SK-N-SH (cell line): Measurements from ENCODE around the gene KRTAP10-8. TPM values are rescaled to one million over a fixed set of nuclear protein-coding genes. Genes with fewer than 3 reads are reported as not detected.

Source experiments
- CTCF ChIA-PET: fragments of 300-600, 350-600 bp; formaldehyde crosslinking; extraction: SDS; loops from one replicate; lab custom pipeline; 2021; lab: Yijun Ruan, JAX
- POLR2A ChIA-PET: fragments of 350-600 bp; sonication (Branson Sonifier 250); formaldehyde crosslinking; extraction: SDS; loops from one replicate; lab custom pipeline; 2020; ENCODE audit warnings: antibody characterized with exemption, inconsistent platforms; lab: Yijun Ruan, JAX
- DNase-seq: peaks from one replicate; pipeline ENCODE4 v3.0.0; 2012
- H2AFZ ChIP-seq: fragments of 200-600 bp; sonication (generic); 2 replicates; pipeline ENCODE4 v1.8.1; 2016; ENCODE audit warnings: antibody characterized with exemption, mild to moderate bottlenecking, low read depth
- H3F3A ChIP-seq: fragments of 200-600 bp; sonication (generic); replicated peaks from 2 replicates; pipeline ENCODE3; 2016; ENCODE audit warnings: antibody characterized with exemption, mild to moderate bottlenecking; ENCODE audit not compliant: insufficient read depth
- H3K27ac ChIP-seq, 2 experiments: fragments of 200-500 bp in 1 of 2; fragments of 200-600 bp in 1 of 2; sonication (Bioruptor generic) in 1 of 2; sonication (generic), shearing (Covaris generic) in 1 of 2; 2 replicates each; pipeline versions ENCODE4 v1.5.1 to v1.6.1; 2014 to 2016; ENCODE audit warnings: low read depth in 2 of 2, inconsistent platforms in 1 of 2, low read length in 1 of 2, mild to moderate bottlenecking in 1 of 2, mixed read lengths in 1 of 2
- H3K27me3 ChIP-seq: fragments of 200-600 bp; sonication (generic), shearing (Covaris generic); 2 replicates; pipeline ENCODE4 v1.6.1; 2016; ENCODE audit warnings: mixed run types; ENCODE audit not compliant: insufficient read depth
- H3K36me3 ChIP-seq, 2 experiments: fragments of 200-500 bp in 1 of 2; fragments of 200-600 bp in 1 of 2; sonication (Bioruptor generic) in 1 of 2; sonication (generic) in 1 of 2; replicated peaks in 1 of 2; 2 replicates each; pipeline versions ENCODE3 to v1.5.1; 2014 to 2016; ENCODE audit warnings: low read length in 1 of 2, mild to moderate bottlenecking in 1 of 2; ENCODE audit not compliant: insufficient read depth in 2 of 2, control insufficient read depth in 1 of 2
- H3K4me1 ChIP-seq, 2 experiments: fragments of 200-500 bp in 1 of 2; fragments of 200-600 bp in 1 of 2; sonication (Bioruptor generic) in 1 of 2; sonication (generic), shearing (Covaris generic) in 1 of 2; 2 replicates each; pipeline versions ENCODE4 v1.5.1 to v1.6.1; 2014 to 2016; ENCODE audit warnings: low read depth in 1 of 2, low read length in 1 of 2, mixed run types in 1 of 2; ENCODE audit not compliant: insufficient read depth in 2 of 2, control insufficient read depth in 1 of 2
- H3K4me2 ChIP-seq: fragments of 200-600 bp; sonication (generic), shearing (Covaris generic); 2 replicates; pipeline ENCODE4 v1.6.1; 2017; ENCODE audit warnings: mixed run types
- H3K4me3 ChIP-seq, 2 experiments: fragments of 200-500 bp in 1 of 2; fragments of 200-600 bp in 1 of 2; sonication (Bioruptor generic) in 1 of 2; sonication (generic), shearing (Covaris generic) in 1 of 2; 2 replicates each; pipeline versions ENCODE4 v1.5.1 to v1.8.1; 2014 to 2016; ENCODE audit warnings: low read depth in 2 of 2, inconsistent platforms in 1 of 2, low read length in 1 of 2, mild to moderate bottlenecking in 1 of 2, mixed read lengths in 1 of 2, moderate library complexity in 1 of 2
- H3K79me2 ChIP-seq: fragments of 200-600 bp; sonication (generic); 2 replicates; pipeline ENCODE4 v1.8.1; 2017; ENCODE audit warnings: mild to moderate bottlenecking; ENCODE audit not compliant: insufficient read depth
- H3K9ac ChIP-seq: fragments of 200-600 bp; sonication (generic); 2 replicates; pipeline ENCODE4 v1.6.1; 2017; ENCODE audit warnings: mixed run types
- H3K9me2 ChIP-seq: fragments of 200-600 bp; sonication (generic); 2 replicates; pipeline ENCODE4 v1.6.1; 2017; ENCODE audit warnings: mixed run types
- H3K9me3 ChIP-seq: fragments of 200-600 bp; sonication (generic); 2 replicates; pipeline ENCODE4 v1.6.1; 2017; ENCODE audit warnings: mixed run types, mild to moderate bottlenecking, moderate library complexity
- H4K20me1 ChIP-seq: fragments of 200-600 bp; sonication (generic); 2 replicates; pipeline ENCODE4 v1.6.1; 2017; ENCODE audit warnings: mild to moderate bottlenecking, mixed run types; ENCODE audit not compliant: insufficient read depth
- ELF1 ChIP-seq: IDR thresholded peaks from 2 replicates; pipeline ENCODE4 v1.4.0; 2012
- EP300 ChIP-seq, 2 experiments: IDR thresholded peaks; 2 replicates each; pipeline versions ENCODE4 v1.4.0 to v1.6.1; 2012; ENCODE audit warnings: borderline replicate concordance in 1 of 2, low read depth in 1 of 2, low read length in 1 of 2
- EZH2phosphoT487 ChIP-seq: fragments of 200-600 bp; sonication (generic); IDR thresholded peaks from 2 replicates; pipeline ENCODE4 v1.6.1; 2017; ENCODE audit warnings: low read depth, mixed run types, mild to moderate bottlenecking, antibody characterized with exemption, moderate library complexity, borderline replicate concordance
- FOXM1 ChIP-seq: IDR thresholded peaks from 2 replicates; pipeline ENCODE4 v1.4.0; 2012; ENCODE audit warnings: low read depth, mild to moderate bottlenecking
- GABPA ChIP-seq: IDR thresholded peaks from 2 replicates; pipeline ENCODE4 v1.4.0; 2012; ENCODE audit warnings: low read depth, mild to moderate bottlenecking
- IRF3 ChIP-seq: fragments of 150-350 bp; IDR thresholded peaks from 2 replicates; pipeline ENCODE4 v1.6.1; 2016; ENCODE audit warnings: mild to moderate bottlenecking, low read depth, low read length
- MAX ChIP-seq: IDR thresholded peaks from 2 replicates; pipeline ENCODE4 v1.4.0; 2012; ENCODE audit warnings: low read depth
- MEF2A ChIP-seq: IDR thresholded peaks from 2 replicates; pipeline ENCODE4 v1.4.0; 2012; ENCODE audit warnings: low read depth, borderline replicate concordance
- MXI1 ChIP-seq: IDR thresholded peaks from 2 replicates; pipeline ENCODE4 v1.6.1; 2012; ENCODE audit warnings: mild to moderate bottlenecking, low read depth, low read length, improper control_type of control experiment
- NRF1 ChIP-seq: IDR thresholded peaks from 2 replicates; pipeline ENCODE4 v1.6.1; 2012; ENCODE audit warnings: low read depth, mild to moderate bottlenecking, low read length
- POLR2AphosphoS5 ChIP-seq: IDR thresholded peaks from 2 replicates; pipeline ENCODE4 v1.6.1; 2012; ENCODE audit warnings: low read depth, low read length
- RAD21 ChIP-seq: IDR thresholded peaks from 2 replicates; pipeline ENCODE4 v1.6.1; 2012; ENCODE audit warnings: mild to moderate bottlenecking, low read length
- RCOR1 ChIP-seq: fragments of 150-350 bp; IDR thresholded peaks from 2 replicates; pipeline ENCODE4 v1.6.1; 2017; ENCODE audit warnings: antibody characterized with exemption, low read length
- RFX5 ChIP-seq: IDR thresholded peaks from 2 replicates; pipeline ENCODE4 v1.6.1; 2012; ENCODE audit warnings: mild to moderate bottlenecking, improper control_type of control experiment, low read length
- RXRA ChIP-seq: IDR thresholded peaks from 2 replicates; pipeline ENCODE4 v1.4.0; 2012; ENCODE audit warnings: low read depth, mild to moderate bottlenecking, borderline replicate concordance
- SIN3A ChIP-seq: IDR thresholded peaks from 2 replicates; pipeline ENCODE4 v1.6.1; 2012; ENCODE audit warnings: low read depth, mild to moderate bottlenecking, low read length, moderate library complexity, borderline replicate concordance
- TAF1 ChIP-seq: IDR thresholded peaks from 2 replicates; pipeline ENCODE4 v1.6.1; 2012; ENCODE audit warnings: low read depth, mild to moderate bottlenecking, low read length, moderate library complexity, borderline replicate concordance
- TCF12 ChIP-seq: IDR thresholded peaks from 2 replicates; pipeline ENCODE4 v1.4.0; 2012
- TEAD4 ChIP-seq: IDR thresholded peaks from 2 replicates; pipeline ENCODE4 v1.4.0; 2012; ENCODE audit warnings: mild to moderate bottlenecking, borderline replicate concordance; ENCODE audit not compliant: insufficient read depth
- WGBS: methylation state at CpG from one replicate; pipeline ENCODE4 v1.1.6; 2017; ENCODE audit warnings: low lambda C conversion rate; 5-methylcytosine and 5-hydroxymethylcytosine counted together
- polyA plus RNA-seq, 3 experiments: library from polyadenylated mRNA; depleted of rRNA; stranded (reverse); fragments of >200 nt; gene quantifications; 2 replicates each; pipeline ENCODE4 v1.2.3, GENCODE V29; 2012
- TF ChIP-seq, protein P1 (sequence below): fragments of 150-350 bp; IDR thresholded peaks from 2 replicates; pipeline ENCODE4 v1.6.1; 2017; ENCODE audit warnings: antibody characterized with exemption, low read length, low read depth, borderline replicate concordance

The KRTAP10-8 gene
- polyA plus RNA-seq, 1 of the 3 experiments (the other 2 are of a cell fraction): not detected

GRCh38 chr21:44649521-44650100 is 37.7 kb downstream of the KRTAP10-8 start:
- H4K20me1 ChIP-seq: no peaks in the 10 kb centered on the region
- H3F3A ChIP-seq: no peaks in the 10 kb centered on the region
- CTCF ChIA-PET: interaction anchor here (1.9 kb wide), 1 partner anchor 12 kb away, joined by 4 read pairs; the partner anchor contains the start of gene KRTAP10-10
- WGBS: 35% methylated on average over 17 of the region's 18 CpGs
- no peak overlapping the region for H3K27ac ChIP-seq
- H3K27me3 ChIP-seq: peaks cover 62% of the 10 kb centered on the region
- no peak for TF ChIP-seq MEF2A
- TF ChIP-seq SIN3A: no peak
- TF ChIP-seq GABPA: no peak
- no peak for TF ChIP-seq RXRA
- no peak for TF ChIP-seq NRF1
- no peak for TF ChIP-seq ELF1
- no peak for TF ChIP-seq FOXM1
- no peak for TF ChIP-seq RFX5
- TF ChIP-seq MAX: no peak
- TF ChIP-seq, protein P1, sequence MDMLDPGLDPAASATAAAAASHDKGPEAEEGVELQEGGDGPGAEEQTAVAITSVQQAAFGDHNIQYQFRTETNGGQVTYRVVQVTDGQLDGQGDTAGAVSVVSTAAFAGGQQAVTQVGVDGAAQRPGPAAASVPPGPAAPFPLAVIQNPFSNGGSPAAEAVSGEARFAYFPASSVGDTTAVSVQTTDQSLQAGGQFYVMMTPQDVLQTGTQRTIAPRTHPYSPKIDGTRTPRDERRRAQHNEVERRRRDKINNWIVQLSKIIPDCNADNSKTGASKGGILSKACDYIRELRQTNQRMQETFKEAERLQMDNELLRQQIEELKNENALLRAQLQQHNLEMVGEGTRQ: no peak
- TF ChIP-seq TCF12: no peak
- no peak for TF ChIP-seq TAF1
- no peak for TF ChIP-seq RAD21
- no peak for TF ChIP-seq IRF3
- TF ChIP-seq POLR2AphosphoS5: no peak
- TF ChIP-seq RCOR1: no peak
- TF ChIP-seq TEAD4: no peak
- TF ChIP-seq EP300 (IDR thresholded peaks at IDR 0.05; ENCODE audit: borderline replicate concordance in 1 of 2, low read depth in 1 of 2, low read length in 1 of 2): no peak
- TF ChIP-seq EZH2phosphoT487: no peak
- no peak for TF ChIP-seq MXI1
- TF ChIP-seq, all 33 proteins: peak for 0
- no peaks in the 10 kb centered on the region for H3K79me2 ChIP-seq
- no peak for DNase-seq
- H3K9me2 ChIP-seq: no peaks in the 10 kb centered on the region
- H3K4me3 ChIP-seq: no peak overlapping the region
- H3K4me1 ChIP-seq: no peaks in the 10 kb centered on the region
- no peak overlapping the region for H3K9ac ChIP-seq
- 0 out of 2 replicates have a peak, but pooled peaks cover under 1% of the 10 kb centered on the region for H3K9me3 ChIP-seq
- POLR2A ChIA-PET: no interaction called here
- H3K4me2 ChIP-seq: no peak overlapping the region
- no peak overlapping the region for H2AFZ ChIP-seq
- H3K36me3 ChIP-seq: no peaks in the 10 kb centered on the region
